NCI-H226 (cell line): ENCODE data around the gene ZNF682.
"Not testable (repeated sequence)": the region's sequence is repeated elsewhere in the genome, so short reads cannot be mapped to it uniquely, and the experiment has no call there.

ENCODE experiments used
- DNase-seq: peaks from one replicate; pipeline ENCODE4 v3.0.0-alpha.2; 2015

ZNF682 gene

GRCh38 chr19:19966862-19967261 lies 72.4 kb downstream of the ZNF682 start:
- DNase-seq = no peak

DNA sequence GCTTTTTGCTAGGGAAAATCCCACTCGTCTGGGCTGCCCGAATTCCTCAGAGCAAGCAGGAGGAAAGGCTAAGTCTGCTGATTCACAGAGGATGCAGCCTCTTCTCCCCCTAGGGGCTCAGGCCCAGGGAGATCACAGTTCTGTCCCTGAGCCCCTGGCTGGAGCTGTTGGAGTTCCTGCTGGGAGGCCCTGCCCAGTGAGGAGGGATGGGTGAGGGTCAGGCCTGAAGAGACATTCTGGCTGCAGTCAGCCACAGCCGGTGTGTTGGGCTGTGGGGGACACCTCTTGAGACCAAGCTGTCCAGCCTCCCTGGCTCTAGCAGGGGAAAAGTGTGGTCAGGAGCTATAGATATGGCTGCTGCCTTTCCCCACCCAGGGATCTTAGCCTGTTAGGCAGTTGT lies 73.2 kb downstream of the ZNF682 start:
- DNase-seq = not testable (repeated sequence)

DNA sequence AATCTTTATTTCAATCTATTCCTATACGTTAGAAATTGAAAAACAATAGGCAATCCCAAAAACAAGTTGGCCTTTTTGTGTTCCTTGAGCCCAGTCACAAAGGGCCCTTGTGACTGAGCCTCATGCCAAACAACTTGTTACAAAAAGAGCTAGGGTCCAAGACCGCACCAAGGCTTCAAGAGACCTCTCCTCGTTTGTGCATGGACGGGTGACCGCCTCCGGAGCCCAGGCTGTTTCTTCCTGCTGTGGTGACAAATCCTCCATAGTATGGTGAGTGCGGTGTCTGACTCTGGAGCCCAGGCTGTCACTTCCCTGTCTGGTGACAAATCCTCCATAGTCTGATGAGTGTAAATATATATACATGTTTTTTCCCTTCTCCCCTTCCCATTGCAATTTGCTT lies 74.9 kb downstream of the ZNF682 start:
- DNase-seq = no peak

DNA sequence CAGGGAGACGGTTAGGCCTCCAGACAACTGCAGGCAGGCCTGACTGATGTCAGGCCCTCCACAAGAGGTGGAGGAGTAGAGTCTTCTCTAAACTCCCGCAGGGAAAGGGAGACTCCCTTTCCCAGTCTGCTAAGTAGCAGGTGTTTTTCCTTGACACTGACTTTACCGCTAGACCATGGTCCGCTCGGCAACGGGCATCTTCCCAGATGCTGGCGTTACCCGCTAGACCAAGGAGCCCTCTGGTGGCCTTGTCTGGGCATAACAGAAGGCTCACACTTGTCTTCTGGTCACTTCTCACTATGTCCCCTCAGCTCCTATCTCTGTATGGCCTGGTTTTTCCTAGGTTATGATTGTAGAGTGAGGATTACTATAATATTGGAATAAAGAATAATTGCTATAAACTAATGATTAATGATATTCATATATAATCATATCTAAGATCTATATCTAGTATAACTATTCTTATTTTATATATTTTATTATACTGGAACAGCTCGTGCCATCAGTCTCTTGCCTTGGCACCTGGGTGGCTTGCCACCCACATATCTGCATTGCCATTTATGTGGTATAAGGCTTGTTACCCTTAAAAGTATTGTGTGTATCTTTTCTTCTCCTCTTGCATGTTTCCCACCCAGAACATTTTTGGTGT lies 80.0 kb downstream of the ZNF682 start:
- DNase-seq = not testable (repeated sequence)

DNA sequence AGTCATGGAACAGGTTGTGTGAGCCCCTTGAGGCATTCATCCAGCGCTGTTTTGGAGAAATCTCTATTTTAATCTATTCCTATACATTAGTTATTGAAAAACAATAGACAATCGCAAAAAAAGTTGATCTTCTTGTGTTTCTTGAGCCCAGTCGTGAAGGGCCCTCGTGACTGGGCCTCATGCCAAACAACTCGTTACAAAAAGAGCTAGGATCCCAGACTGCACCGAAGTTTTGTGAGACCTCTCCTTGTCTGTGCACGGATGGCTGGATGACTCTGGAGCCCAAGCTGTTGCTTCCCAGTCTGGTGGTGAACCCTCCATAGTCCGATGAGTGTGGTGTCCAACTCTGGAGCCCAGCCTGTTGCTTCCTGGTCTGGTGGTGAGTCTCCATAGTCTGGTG lies 81.5 kb downstream of the ZNF682 start:
- DNase-seq = not testable (repeated sequence)

- no peak for DNase-seq
Measured at GRCh38 chr19:19956434-19957075, 82.8 kb downstream of the ZNF682 start.

- no peak for DNase-seq
Measured at GRCh38 chr19:19955208-19955607, 84.1 kb downstream of the ZNF682 start.
